SU-DHL-6 (cell line): ENCODE results near the gene FASTKD1.
A peak's percentile ranks its signal among the peaks of the same experiment; 100 is the strongest.
"Not testable (repeated sequence)": the region's sequence is repeated elsewhere in the genome, so short reads cannot be mapped to it uniquely, and the experiment has no call there.

ENCODE experiments used
- H2AFZ ChIP-seq: fragments of 200-600 bp; sonication (generic); 2 replicates; pipeline ENCODE4 v1.6.1; 2014; ENCODE audit warnings: low read depth, mild to moderate bottlenecking, moderate library complexity, mixed read lengths, antibody characterized with exemption, low read length; ENCODE audit not compliant: severe bottlenecking
- H3F3A ChIP-seq: fragments of 200-600 bp; shearing (Covaris generic); 2 replicates; pipeline ENCODE4 v1.6.0; 2016; ENCODE audit warnings: antibody characterized with exemption, mild to moderate bottlenecking; ENCODE audit not compliant: insufficient read depth
- H3K27ac ChIP-seq: fragments of 200-600 bp; sonication (generic); 2 replicates; pipeline ENCODE4 v1.5.1; 2016; ENCODE audit warnings: low read depth, mild to moderate bottlenecking, low read length, moderate library complexity, mixed read lengths
- H3K27me3 ChIP-seq: fragments of 200-600 bp; sonication (generic), shearing (Covaris generic); 2 replicates; pipeline ENCODE4 v1.6.0; 2014; ENCODE audit warnings: mild to moderate bottlenecking, low read length
- H3K36me3 ChIP-seq: fragments of 200-600 bp; sonication (generic); 2 replicates; pipeline ENCODE4 v1.6.1; 2014; ENCODE audit warnings: mild to moderate bottlenecking, low read length, mixed read lengths
- H3K4me2 ChIP-seq: fragments of 300-600, 200-600 bp; shearing (Covaris generic), sonication (generic); 2 replicates; pipeline ENCODE4 v1.6.0; 2014; ENCODE audit warnings: low read length, low read depth, mild to moderate bottlenecking; ENCODE audit not compliant: poor library complexity, severe bottlenecking
- H3K4me3 ChIP-seq: fragments of 200-600 bp; sonication (generic); 2 replicates; pipeline ENCODE4 v1.5.1; 2014; ENCODE audit warnings: antibody characterized with exemption, low read length, mild to moderate bottlenecking, mixed read lengths; ENCODE audit not compliant: insufficient read depth, poor library complexity, severe bottlenecking
- H3K79me2 ChIP-seq: fragments of 200-600 bp; sonication (generic); 2 replicates; pipeline ENCODE4 v1.6.1; 2014; ENCODE audit warnings: mild to moderate bottlenecking, low read length, moderate library complexity; ENCODE audit not compliant: insufficient read depth
- H3K9ac ChIP-seq: fragments of 200-600 bp; sonication (generic); 2 replicates; pipeline ENCODE4 v1.7.0; 2014; ENCODE audit warnings: mild to moderate bottlenecking, low read length
- H3K9me2 ChIP-seq: fragments of 200-600 bp; sonication (generic); replicated peaks from 2 replicates; pipeline ENCODE4 v1.6.1; 2014; ENCODE audit warnings: low read length; ENCODE audit not compliant: insufficient read depth
- H3K9me3 ChIP-seq: fragments of 200-600 bp; sonication (generic); 2 replicates; pipeline ENCODE4 v1.6.1; 2014; ENCODE audit warnings: low read length, mixed read lengths; ENCODE audit not compliant: insufficient read depth
- H4K20me1 ChIP-seq: fragments of 200-600 bp; sonication (generic); 2 replicates; pipeline ENCODE4 v1.6.1; 2014; ENCODE audit warnings: low read depth, mild to moderate bottlenecking, antibody characterized with exemption, low read length, moderate library complexity, mixed read lengths
- EZH2phosphoT487 ChIP-seq: fragments of 200-600 bp; sonication (generic), shearing (Covaris generic); conservative IDR thresholded peaks from 2 replicates; pipeline ENCODE4 v1.6.1; 2018; ENCODE audit warnings: mild to moderate bottlenecking, antibody characterized with exemption, low read length, moderate library complexity, mixed read lengths
- TF ChIP-seq, protein P1 (sequence below): fragments of 200-600 bp; sonication (generic); IDR thresholded peaks from one replicate; pipeline ENCODE4 v1.5.1; 2017; ENCODE audit warnings: antibody characterized with exemption, mild to moderate bottlenecking, low read length, moderate library complexity; ENCODE audit not compliant: insufficient read depth, poor library complexity, severe bottlenecking

Gene FASTKD1

DNA sequence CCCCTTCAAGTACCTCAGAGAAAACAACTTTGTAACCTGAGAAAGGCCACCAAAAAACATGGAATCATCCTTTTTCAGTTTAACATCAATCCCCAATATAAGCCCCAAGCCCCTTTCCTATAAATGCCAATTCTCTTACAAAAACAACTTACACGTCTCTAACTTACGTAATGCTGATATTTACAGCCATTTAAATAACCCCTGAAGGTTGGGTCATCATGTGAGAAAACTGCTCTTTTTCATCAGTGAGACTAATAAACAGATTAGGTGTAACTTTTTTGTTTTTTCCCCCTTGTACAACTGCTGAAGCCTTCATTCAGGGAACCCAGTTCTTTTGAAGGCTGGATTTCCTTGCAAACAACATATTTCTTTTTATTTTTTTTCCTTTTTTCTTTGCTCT is 3.7 kb downstream of the FASTKD1 start:
- peaks cover 6% of the 10 kb centered on the region for H3K36me3 ChIP-seq
- no peak overlapping the region for H3K27ac ChIP-seq
- peaks cover 41% of the 10 kb centered on the region for H3K79me2 ChIP-seq
- H3K9me2 ChIP-seq: no peaks in the 10 kb centered on the region
- H4K20me1 ChIP-seq: no peaks in the 10 kb centered on the region; the same call in 1 of the 2 replicates
- H3K27me3 ChIP-seq: no peaks in the 10 kb centered on the region
- 0 out of 2 replicates have a peak, but pooled peaks cover 6% of the 10 kb centered on the region for H3F3A ChIP-seq
- no peak overlapping the region for H2AFZ ChIP-seq
- no peak overlapping the region for H3K9ac ChIP-seq
- no peak for TF ChIP-seq EZH2phosphoT487
- TF ChIP-seq, protein P1, sequence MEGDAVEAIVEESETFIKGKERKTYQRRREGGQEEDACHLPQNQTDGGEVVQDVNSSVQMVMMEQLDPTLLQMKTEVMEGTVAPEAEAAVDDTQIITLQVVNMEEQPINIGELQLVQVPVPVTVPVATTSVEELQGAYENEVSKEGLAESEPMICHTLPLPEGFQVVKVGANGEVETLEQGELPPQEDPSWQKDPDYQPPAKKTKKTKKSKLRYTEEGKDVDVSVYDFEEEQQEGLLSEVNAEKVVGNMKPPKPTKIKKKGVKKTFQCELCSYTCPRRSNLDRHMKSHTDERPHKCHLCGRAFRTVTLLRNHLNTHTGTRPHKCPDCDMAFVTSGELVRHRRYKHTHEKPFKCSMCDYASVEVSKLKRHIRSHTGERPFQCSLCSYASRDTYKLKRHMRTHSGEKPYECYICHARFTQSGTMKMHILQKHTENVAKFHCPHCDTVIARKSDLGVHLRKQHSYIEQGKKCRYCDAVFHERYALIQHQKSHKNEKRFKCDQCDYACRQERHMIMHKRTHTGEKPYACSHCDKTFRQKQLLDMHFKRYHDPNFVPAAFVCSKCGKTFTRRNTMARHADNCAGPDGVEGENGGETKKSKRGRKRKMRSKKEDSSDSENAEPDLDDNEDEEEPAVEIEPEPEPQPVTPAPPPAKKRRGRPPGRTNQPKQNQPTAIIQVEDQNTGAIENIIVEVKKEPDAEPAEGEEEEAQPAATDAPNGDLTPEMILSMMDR: no peak
- peak overlapping the region; percentile 29 for H3K4me2 ChIP-seq
- H3K4me3 ChIP-seq: no peak overlapping the region
- no peaks in the 10 kb centered on the region for H3K9me3 ChIP-seq

GRCh38 chr2:169565686-169566085 is 8.0 kb downstream of the FASTKD1 start:
- peaks cover 9% of the 10 kb centered on the region for H3K36me3 ChIP-seq
- H3K9me3 ChIP-seq: no peaks in the 10 kb centered on the region
- H4K20me1 ChIP-seq: no peaks in the 10 kb centered on the region; the same call in 1 of the 2 replicates
- 0 out of 2 replicates have a peak, but pooled peaks cover 10% of the 10 kb centered on the region for H3F3A ChIP-seq
- no peak overlapping the region for H2AFZ ChIP-seq
- H3K79me2 ChIP-seq: peaks cover 15% of the 10 kb centered on the region
- H3K4me3 ChIP-seq: no peak overlapping the region
- no peak overlapping the region for H3K27ac ChIP-seq
- no peaks in the 10 kb centered on the region for H3K27me3 ChIP-seq
- H3K9me2 ChIP-seq: no peaks in the 10 kb centered on the region
- no peak overlapping the region for H3K4me2 ChIP-seq
- no peak overlapping the region for H3K9ac ChIP-seq
- TF ChIP-seq, protein P1: no peak
- no peak for TF ChIP-seq EZH2phosphoT487

DNA sequence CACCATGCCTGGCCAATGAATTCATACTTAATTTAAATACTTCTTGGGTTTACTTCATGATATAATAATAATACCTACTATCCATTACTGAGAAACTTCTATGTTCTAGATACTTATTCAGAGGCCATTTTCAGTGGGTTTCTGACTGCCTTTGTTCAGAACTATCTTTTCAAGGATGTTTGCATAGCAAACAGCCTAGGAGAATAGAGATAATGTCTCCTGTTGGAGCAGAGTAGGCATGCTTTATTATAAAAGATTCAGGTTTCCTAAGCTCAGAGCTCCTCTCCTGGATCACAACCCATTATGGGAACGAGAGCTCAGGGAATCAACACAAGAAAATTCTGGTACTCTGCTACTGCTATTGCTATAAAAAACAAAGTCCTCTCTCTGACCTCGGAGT is 11.1 kb downstream of the FASTKD1 start:
- Histone ChIP-seq H3K4me3 (no peak overlapping the region), H3K79me2 (no peaks in the 10 kb centered on the region), H3K27me3 (no peaks in the 10 kb centered on the region), H3K27ac (no peak overlapping the region), H2AFZ (no peak overlapping the region), H3F3A (0 out of 2 replicates have a peak, but pooled peaks cover 4% of the 10 kb centered on the region), H3K9me3 (no peaks in the 10 kb centered on the region), H3K36me3 (peaks cover 6% of the 10 kb centered on the region; the same call in 1 of the 2 replicates), H4K20me1 (no peaks in the 10 kb centered on the region), H3K4me2 (no peak overlapping the region), H3K9me2 (no peaks in the 10 kb centered on the region), H3K9ac (no peak overlapping the region)
- TF ChIP-seq, protein P1: no peak
- TF ChIP-seq EZH2phosphoT487: no peak

DNA sequence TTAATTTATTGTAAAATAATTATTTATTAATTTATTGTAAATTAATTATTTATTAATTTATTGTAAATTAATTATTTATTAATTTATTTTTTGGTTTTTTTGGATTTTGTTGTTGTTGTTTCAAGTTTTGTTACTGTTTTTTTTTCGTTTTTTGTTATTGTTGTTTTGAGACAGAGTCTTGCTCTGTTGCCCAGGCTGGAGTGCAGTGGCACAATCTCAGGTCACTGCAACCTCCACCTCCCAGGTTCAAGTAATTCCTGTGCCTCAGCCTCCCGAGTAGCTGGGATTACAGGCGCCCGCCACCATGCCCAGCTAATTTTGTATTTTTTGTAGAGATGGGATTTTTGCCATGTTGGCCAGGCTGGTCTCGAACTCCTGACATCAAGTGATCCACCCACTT is 11.6 kb downstream of the FASTKD1 start:
- H3K27me3 ChIP-seq, H3K36me3 ChIP-seq, H3K9ac ChIP-seq, H3F3A ChIP-seq, H3K9me3 ChIP-seq, H3K79me2 ChIP-seq, H3K9me2 ChIP-seq, H2AFZ ChIP-seq, H3K27ac ChIP-seq, H3K4me2 ChIP-seq, H4K20me1 ChIP-seq, H3K4me3 ChIP-seq: not testable (repeated sequence)
